Neural cell (in vitro differentiated cells): ENCODE results near the gene QDPR.

Experiments used
- EP300 ChIP-seq: fragments of 450-650 bp; conservative IDR thresholded peaks from 2 replicates; pipeline ENCODE4 v1.6.1; 2014; ENCODE audit warnings: antibody characterized with exemption, mild to moderate bottlenecking, moderate library complexity; ENCODE audit not compliant: poor library complexity, severe bottlenecking
- MXI1 ChIP-seq: fragments of 450-650 bp; conservative IDR thresholded peaks from 2 replicates; pipeline ENCODE4 v1.6.1; 2014; ENCODE audit warnings: antibody characterized with exemption, mild to moderate bottlenecking; ENCODE audit not compliant: poor library complexity, severe bottlenecking
- POLR2AphosphoS5 ChIP-seq: IDR thresholded peaks from 2 replicates; pipeline ENCODE4 v1.6.1; 2012
- RAD21 ChIP-seq: fragments of 450-650 bp; conservative IDR thresholded peaks from 2 replicates; pipeline ENCODE4 v1.6.1; 2014; ENCODE audit warnings: antibody characterized with exemption, mild to moderate bottlenecking, moderate library complexity
- SMC3 ChIP-seq: fragments of 450-650 bp; conservative IDR thresholded peaks from 2 replicates; pipeline ENCODE4 v1.6.1; 2014; ENCODE audit warnings: antibody characterized with exemption, mild to moderate bottlenecking, moderate library complexity; ENCODE audit not compliant: poor library complexity
- TAF1 ChIP-seq: IDR thresholded peaks from 2 replicates; pipeline ENCODE4 v1.6.1; 2012; ENCODE audit warnings: low read depth
- TF ChIP-seq, protein P1 (sequence below): fragments of 450-650 bp; IDR thresholded peaks from 2 replicates; pipeline ENCODE4 v1.5.1; 2014; ENCODE audit warnings: antibody characterized with exemption, mild to moderate bottlenecking, moderate library complexity; ENCODE audit not compliant: poor library complexity, severe bottlenecking
- TF ChIP-seq, protein P2 (sequence below): IDR thresholded peaks from 2 replicates; pipeline ENCODE4 v1.6.1; 2012; ENCODE audit warnings: borderline replicate concordance

DNA sequence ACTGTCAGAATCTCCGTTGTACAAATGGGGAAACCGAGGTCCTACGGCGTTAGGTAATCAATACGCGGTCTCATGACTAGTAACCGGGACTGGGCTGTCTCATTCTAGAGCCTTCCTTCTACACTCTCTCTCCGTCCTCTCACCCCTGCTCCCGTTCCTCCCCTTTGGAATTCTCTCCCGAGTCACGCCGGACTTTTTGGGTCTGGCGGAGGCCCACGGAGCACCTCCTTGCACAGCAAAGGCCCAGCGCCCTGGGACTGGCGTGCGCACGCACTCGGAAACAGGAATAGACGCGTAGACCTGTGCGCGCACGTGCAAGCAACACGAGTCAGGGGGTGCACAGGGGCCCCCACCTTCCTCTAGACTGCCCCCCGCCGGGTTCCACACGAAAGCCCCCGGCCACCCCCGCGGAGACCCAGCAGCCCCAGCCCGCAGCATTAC, 361 bp downstream of the QDPR start:
- no peak for TF ChIP-seq POLR2AphosphoS5
- peak; percentile 82 for TF ChIP-seq MXI1
- TF ChIP-seq, protein P1, sequence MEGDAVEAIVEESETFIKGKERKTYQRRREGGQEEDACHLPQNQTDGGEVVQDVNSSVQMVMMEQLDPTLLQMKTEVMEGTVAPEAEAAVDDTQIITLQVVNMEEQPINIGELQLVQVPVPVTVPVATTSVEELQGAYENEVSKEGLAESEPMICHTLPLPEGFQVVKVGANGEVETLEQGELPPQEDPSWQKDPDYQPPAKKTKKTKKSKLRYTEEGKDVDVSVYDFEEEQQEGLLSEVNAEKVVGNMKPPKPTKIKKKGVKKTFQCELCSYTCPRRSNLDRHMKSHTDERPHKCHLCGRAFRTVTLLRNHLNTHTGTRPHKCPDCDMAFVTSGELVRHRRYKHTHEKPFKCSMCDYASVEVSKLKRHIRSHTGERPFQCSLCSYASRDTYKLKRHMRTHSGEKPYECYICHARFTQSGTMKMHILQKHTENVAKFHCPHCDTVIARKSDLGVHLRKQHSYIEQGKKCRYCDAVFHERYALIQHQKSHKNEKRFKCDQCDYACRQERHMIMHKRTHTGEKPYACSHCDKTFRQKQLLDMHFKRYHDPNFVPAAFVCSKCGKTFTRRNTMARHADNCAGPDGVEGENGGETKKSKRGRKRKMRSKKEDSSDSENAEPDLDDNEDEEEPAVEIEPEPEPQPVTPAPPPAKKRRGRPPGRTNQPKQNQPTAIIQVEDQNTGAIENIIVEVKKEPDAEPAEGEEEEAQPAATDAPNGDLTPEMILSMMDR: no peak
- TF ChIP-seq, protein P2, sequence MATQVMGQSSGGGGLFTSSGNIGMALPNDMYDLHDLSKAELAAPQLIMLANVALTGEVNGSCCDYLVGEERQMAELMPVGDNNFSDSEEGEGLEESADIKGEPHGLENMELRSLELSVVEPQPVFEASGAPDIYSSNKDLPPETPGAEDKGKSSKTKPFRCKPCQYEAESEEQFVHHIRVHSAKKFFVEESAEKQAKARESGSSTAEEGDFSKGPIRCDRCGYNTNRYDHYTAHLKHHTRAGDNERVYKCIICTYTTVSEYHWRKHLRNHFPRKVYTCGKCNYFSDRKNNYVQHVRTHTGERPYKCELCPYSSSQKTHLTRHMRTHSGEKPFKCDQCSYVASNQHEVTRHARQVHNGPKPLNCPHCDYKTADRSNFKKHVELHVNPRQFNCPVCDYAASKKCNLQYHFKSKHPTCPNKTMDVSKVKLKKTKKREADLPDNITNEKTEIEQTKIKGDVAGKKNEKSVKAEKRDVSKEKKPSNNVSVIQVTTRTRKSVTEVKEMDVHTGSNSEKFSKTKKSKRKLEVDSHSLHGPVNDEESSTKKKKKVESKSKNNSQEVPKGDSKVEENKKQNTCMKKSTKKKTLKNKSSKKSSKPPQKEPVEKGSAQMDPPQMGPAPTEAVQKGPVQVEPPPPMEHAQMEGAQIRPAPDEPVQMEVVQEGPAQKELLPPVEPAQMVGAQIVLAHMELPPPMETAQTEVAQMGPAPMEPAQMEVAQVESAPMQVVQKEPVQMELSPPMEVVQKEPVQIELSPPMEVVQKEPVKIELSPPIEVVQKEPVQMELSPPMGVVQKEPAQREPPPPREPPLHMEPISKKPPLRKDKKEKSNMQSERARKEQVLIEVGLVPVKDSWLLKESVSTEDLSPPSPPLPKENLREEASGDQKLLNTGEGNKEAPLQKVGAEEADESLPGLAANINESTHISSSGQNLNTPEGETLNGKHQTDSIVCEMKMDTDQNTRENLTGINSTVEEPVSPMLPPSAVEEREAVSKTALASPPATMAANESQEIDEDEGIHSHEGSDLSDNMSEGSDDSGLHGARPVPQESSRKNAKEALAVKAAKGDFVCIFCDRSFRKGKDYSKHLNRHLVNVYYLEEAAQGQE: no peak
- peak; percentile 14 for TF ChIP-seq TAF1
- no peak for TF ChIP-seq SMC3
- no peak for TF ChIP-seq EP300
- TF ChIP-seq RAD21: no peak
